Pons (tissue), 1 donor: ENCODE measurements around the gene ANKRD39.
"Not testable (repeated sequence)": the region's sequence is repeated elsewhere in the genome, so short reads cannot be mapped to it uniquely, and the experiment has no call there.

Experiments
- DNase-seq: peaks from one replicate; pipeline ENCODE4 v3.0.0-alpha.2; 2016; ENCODE audit warnings: low spot score

The ANKRD39 gene

GRCh38 chr2:96808176-96808837, 49.5 kb downstream of the ANKRD39 start:
- no peak for DNase-seq

- no peak for DNase-seq
Measured at GRCh38 chr2:96807127-96807471, 50.7 kb downstream of the ANKRD39 start.

GRCh38 chr2:96806468-96807126, 51.2 kb downstream of the ANKRD39 start:
- DNase-seq, result no peak

GRCh38 chr2:96805946-96806345, 51.9 kb downstream of the ANKRD39 start:
- not testable (repeated sequence) for DNase-seq

GRCh38 chr2:96804986-96805385, 52.8 kb downstream of the ANKRD39 start:
- DNase-seq, result no peak

GRCh38 chr2:96802721-96803120, 55.1 kb downstream of the ANKRD39 start:
- DNase-seq, result no peak

GRCh38 chr2:96801786-96802595, 55.8 kb downstream of the ANKRD39 start:
- DNase-seq, result no peak

- DNase-seq, result peak; percentile 35
Measured at GRCh38 chr2:96801005-96801785, 56.6 kb downstream of the ANKRD39 start.

- no peak for DNase-seq
Measured at GRCh38 chr2:96800061-96801004, 57.5 kb downstream of the ANKRD39 start.

GRCh38 chr2:96799623-96799935, 58.2 kb downstream of the ANKRD39 start:
- DNase-seq, result no peak

- no peak for DNase-seq
Measured at GRCh38 chr2:96798733-96799622, 58.8 kb downstream of the ANKRD39 start.
